Stimulated activated CD8-positive, alpha-beta memory T cell treated with anti-CD3 and anti-CD28 coated beads, Interleukin-7, amount 100 ng/mL, for 1 hour (primary cell): ENCODE data around the gene RYR1.
"Not testable (repeated sequence)": the region's sequence is repeated elsewhere in the genome, so short reads cannot be mapped to it uniquely, and the experiment has no call there.

Source experiments
- DNase-seq, 2 donors: peaks; one replicate each; pipeline ENCODE4 v3.0.0-alpha.2; 2020; ENCODE audit warnings: low read depth in 2 of 2

Gene RYR1

DNA sequence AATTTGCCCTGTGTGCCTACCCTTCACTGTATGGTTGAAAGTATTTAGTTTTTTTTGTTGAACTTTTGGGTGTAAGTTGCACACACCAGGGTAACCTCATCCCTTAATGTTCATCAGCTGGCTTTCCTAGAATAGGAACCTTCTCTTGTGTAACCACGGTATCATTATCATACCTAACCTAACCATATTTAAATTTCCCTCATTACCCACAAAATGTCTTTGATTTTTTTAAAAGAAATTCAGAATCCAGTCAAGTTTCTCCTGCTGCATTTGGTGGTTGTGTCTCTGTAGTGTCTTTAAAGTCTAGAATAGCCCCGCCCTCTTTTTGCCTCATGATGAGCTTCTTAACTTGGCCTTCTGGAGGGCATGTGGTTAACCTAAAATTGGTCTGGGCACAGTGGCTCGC lies 80.3 kb downstream of the RYR1 start:
- no peak for DNase-seq

- peak; percentile 45 to 62 for DNase-seq
Measured at GRCh38 chr19:38514812-38515633, 81.5 kb downstream of the RYR1 start.

DNA sequence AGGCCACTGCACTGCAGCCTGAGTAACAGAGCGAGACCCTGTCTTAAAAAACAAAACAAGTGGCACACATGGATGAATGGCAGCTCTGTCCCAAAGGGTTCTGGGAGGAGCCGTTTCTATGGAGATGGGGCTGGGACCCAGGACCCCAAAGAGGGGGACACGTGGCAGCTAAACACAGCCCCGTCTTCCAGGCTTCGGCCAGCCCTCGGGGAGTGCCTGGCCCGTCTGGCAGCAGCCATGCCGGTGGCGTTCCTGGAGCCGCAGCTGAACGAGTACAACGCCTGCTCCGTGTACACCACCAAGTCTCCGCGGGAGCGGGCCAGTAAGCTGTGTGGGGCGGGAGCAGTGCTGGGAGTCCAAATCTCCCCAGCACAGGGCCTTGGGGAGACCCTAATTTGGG lies 82.4 kb downstream of the RYR1 start:
- DNase-seq: no peak

DNA sequence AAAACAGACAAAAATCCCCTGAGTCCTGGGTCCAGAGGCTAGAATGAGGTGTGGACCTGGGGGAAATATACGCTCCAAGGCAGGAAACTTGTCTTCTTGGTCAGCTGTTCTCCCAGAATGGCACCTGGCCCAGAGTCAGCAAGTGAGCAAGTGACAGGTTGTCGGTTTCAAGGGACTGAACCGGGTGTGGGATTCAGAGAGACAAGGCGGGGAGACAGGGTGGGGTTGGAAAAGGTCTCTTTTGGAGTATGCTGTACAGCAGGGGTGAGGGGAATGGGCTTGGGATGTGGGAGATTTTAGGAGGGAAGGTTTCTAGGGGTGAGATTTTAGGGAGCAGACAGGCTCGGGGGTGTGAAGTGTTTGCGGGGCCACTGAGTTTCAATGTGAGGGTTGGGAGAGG lies 83.3 kb downstream of the RYR1 start:
- DNase-seq: no peak

DNA sequence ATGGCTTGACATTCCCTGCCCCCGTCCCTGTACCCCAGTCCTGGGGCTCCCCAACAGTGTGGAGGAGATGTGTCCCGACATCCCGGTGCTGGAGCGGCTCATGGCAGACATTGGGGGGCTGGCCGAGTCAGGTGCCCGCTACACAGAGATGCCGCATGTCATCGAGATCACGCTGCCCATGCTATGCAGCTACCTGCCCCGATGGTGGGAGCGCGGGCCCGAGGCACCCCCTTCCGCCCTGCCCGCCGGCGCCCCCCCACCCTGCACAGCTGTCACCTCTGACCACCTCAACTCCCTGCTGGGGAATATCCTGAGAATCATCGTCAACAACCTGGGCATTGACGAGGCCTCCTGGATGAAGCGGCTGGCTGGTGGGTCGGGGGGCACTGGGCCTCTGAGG lies 83.8 kb downstream of the RYR1 start:
- no peak for DNase-seq

DNA sequence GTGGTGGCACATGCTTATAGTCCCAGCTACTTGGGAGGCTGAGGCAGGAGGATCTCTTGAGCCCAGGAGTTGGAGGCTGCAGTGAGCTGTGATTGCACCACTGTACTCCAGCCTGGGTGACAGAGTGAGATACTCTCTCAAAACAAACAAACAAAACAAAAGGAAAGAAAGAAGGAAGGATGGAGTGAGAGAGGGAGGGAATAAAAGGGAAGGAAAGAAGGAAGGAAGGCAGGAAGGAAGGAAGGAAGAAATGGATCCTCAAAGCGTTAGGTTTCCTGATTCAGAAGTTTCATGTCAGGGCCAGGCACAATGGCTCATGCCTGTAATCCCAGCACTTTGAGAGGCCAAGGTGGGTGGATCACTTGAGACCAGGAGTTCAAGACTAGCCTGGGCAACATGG lies 84.5 kb downstream of the RYR1 start:
- DNase-seq: not testable (repeated sequence)

- no peak for DNase-seq
Measured at GRCh38 chr19:38519168-38519567, 85.7 kb downstream of the RYR1 start.

DNA sequence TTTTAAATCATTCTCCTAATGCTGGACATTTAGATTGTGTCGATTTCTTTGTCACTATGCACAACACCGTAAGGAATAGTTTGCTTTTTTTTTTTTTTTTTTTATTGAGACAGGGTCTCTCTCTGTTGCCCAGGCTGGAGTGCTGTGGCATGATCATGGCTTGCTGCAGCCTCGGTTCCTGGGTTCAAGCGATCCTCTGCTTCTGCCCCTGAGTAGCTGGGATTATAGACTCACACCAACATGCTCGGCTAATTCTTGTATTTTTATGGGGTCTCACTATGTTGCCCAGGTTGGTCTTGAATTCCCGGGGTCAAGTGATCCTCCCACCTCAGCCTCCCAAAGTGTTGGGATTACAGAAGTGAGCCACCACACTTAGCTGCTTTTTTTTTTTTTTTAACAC lies 86.5 kb downstream of the RYR1 start:
- DNase-seq: no peak

GRCh38 chr19:38522915-38523314 lies 89.4 kb downstream of the RYR1 start:
- no peak for DNase-seq

- DNase-seq: no peak
Measured at GRCh38 chr19:38523319-38523718, 89.8 kb downstream of the RYR1 start.

GRCh38 chr19:38524369-38524768 lies 90.9 kb downstream of the RYR1 start:
- no peak for DNase-seq

DNA sequence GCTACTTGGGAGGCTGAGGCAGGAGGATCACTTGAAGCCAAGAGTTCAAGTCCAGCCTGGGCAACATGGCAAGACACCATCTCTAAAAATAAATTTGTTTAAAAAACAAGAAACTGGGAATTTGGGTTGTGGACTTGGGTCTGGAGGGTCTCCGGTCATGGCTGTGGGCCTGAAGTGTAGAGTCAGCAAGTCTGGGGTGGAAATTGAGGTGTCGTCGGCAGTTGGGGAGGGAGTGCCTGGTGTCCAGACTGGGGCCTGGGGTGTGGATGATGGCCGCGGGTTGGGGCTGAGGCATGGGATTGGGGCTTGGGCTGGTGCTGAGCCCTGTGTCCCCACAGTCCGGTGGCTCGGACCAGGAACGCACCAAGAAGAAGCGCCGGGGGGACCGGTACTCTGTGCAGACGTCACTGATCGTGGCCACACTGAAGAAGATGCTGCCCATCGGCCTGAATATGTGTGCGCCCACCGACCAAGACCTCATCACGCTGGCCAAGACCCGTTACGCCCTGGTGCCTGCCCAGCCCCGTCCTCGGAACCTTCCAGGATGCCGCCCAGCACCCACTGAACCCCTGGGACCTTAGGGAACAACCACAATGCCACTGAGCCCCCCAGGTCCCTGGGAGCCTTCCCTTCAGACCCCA lies 91.6 kb downstream of the RYR1 start:
- DNase-seq: no peak

DNA sequence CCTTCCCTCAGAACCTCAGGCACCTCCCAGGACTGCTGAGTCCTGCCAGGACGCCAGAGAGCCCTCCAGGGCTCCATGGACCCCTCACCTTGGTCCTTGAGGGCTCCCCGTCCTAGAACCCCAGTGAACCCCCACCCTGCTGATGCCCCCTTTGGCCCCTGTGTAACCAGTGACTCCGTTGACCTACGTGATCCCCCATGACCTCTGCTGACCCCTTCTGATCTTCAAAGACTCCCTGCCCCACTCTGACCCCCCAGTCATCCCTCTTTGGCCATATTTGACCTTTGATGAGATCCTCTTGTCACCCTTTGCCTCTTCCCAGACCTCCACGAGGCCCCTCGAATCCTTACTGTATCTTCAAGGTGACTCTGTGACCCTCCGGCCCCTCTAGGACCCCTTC lies 92.9 kb downstream of the RYR1 start:
- no peak for DNase-seq

GRCh38 chr19:38527466-38528136 lies 94.1 kb downstream of the RYR1 start:
- no peak for DNase-seq

DNA sequence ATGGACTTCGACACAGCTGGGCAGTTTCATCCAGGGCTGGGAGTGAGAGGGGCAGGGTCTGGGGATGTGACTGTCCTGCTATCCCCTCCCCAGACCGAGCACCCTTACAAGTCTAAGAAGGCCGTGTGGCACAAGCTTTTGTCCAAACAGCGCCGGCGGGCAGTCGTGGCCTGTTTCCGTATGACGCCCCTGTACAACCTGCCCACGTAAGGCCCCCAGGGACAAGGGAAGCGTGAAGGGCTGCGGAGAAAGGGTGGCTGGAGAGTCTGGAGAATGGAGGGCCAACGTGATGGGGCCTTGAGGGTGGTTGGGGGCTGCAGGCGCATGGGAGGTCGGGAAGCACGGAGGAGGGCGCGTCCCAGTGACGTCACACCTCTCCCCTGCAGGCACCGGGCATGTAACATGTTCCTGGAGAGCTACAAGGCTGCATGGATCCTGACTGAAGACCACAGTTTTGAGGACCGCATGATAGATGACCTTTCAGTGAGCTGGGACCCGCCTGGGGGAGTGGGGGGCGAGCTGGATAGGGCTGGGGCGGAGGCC lies 94.8 kb downstream of the RYR1 start:
- DNase-seq: no peak

DNA sequence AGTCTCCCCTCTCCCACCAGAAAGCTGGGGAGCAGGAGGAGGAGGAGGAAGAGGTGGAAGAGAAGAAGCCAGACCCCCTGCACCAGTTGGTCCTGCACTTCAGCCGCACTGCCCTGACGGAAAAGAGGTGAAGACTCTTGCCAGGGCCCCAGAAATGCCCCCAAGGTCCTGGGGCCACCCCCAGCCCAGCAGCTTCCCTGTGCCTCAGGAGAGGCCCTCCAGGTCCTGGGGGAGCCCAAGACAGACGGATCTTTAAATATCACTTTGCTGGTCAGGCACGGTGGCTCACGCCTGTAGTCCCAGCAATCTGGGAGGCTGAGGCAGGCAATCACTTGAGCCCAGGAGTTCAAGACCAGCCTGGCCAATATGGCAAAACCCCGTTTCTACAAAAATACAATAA lies 95.4 kb downstream of the RYR1 start:
- DNase-seq: no peak

GRCh38 chr19:38531515-38531914 lies 98.0 kb downstream of the RYR1 start:
- no peak for DNase-seq

GRCh38 chr19:38532939-38533338 lies 99.4 kb downstream of the RYR1 start:
- DNase-seq: no peak

- no peak for DNase-seq
Measured at GRCh38 chr19:38534574-38534973, 101.1 kb downstream of the RYR1 start.

GRCh38 chr19:38535212-38535611 lies 101.7 kb downstream of the RYR1 start:
- no peak for DNase-seq

GRCh38 chr19:38537071-38537936 lies 103.8 kb downstream of the RYR1 start:
- no peak for DNase-seq

DNA sequence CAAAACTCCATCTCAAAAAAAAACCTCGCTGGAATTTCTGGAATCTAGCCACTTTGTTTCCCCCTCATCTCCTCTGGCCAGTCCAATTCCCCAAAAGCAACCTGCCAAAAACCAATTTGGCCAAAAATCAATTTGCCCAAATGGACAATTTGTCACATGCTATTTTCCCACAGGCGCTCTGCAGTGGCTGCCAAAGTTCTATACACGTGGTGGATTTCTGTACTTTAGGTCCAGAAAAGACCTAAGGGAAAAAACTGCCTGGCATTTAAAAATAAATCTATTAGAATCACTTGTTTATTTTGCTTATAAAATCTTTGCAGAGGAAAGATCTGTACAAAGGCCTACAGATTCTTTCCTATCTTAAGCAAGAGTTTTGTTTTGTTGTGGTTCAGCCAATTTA lies 104.9 kb downstream of the RYR1 start:
- DNase-seq: no peak
